Inflammatory macrophage (primary cell): Measurements from ENCODE around the gene UBAP1L.

ENCODE experiments used
- DNase-seq, 2 donors: peaks; one replicate each; pipeline ENCODE4 v3.0.0-alpha.2; 2020 to 2022

The UBAP1L gene

GRCh38 chr15:65062726-65063125 lies 52.3 kb downstream of the UBAP1L start:
- no peak for DNase-seq

- no peak for DNase-seq
Measured at GRCh38 chr15:65062061-65062460, 52.9 kb downstream of the UBAP1L start.

GRCh38 chr15:65060641-65061397 lies 54.2 kb downstream of the UBAP1L start:
- no peak for DNase-seq

- DNase-seq = peak; percentile 17 to 44
Measured at GRCh38 chr15:65059931-65060596, 54.9 kb downstream of the UBAP1L start.

- no peak for DNase-seq
Measured at GRCh38 chr15:65059369-65059750, 55.6 kb downstream of the UBAP1L start.

GRCh38 chr15:65058394-65059368 lies 56.3 kb downstream of the UBAP1L start:
- DNase-seq = no peak

- DNase-seq = no peak
Measured at GRCh38 chr15:65057549-65057940, 57.5 kb downstream of the UBAP1L start.

GRCh38 chr15:65056868-65057548 lies 58.0 kb downstream of the UBAP1L start:
- no peak for DNase-seq

GRCh38 chr15:65056106-65056505 lies 58.9 kb downstream of the UBAP1L start:
- no peak for DNase-seq

GRCh38 chr15:65055201-65055870 lies 59.7 kb downstream of the UBAP1L start:
- no peak for DNase-seq

GRCh38 chr15:65054333-65055200 lies 60.4 kb downstream of the UBAP1L start:
- peak; percentile 71 to 78 for DNase-seq

GRCh38 chr15:65052956-65053355 lies 62.0 kb downstream of the UBAP1L start:
- DNase-seq = no peak

- no peak for DNase-seq
Measured at GRCh38 chr15:65051266-65051665, 63.7 kb downstream of the UBAP1L start.

GRCh38 chr15:65050270-65050669 lies 64.7 kb downstream of the UBAP1L start:
- no peak for DNase-seq

GRCh38 chr15:65049418-65049840 lies 65.6 kb downstream of the UBAP1L start:
- DNase-seq = peak; percentile 92

GRCh38 chr15:65048241-65048640 lies 66.8 kb downstream of the UBAP1L start:
- no peak for DNase-seq

- peak; percentile 30 to 64 for DNase-seq
Measured at GRCh38 chr15:65044724-65045481, 70.1 kb downstream of the UBAP1L start, which contains the start of gene SLC51B. Gene SLC51B (plus strand): TSS chr15:65045387. CDS start chr15:65050005, 4,618 bp downstream.

GRCh38 chr15:65044218-65044617 lies 70.8 kb downstream of the UBAP1L start:
- peak; percentile 75 to 85 for DNase-seq

- no peak for DNase-seq
Measured at GRCh38 chr15:65042776-65043327, 72.1 kb downstream of the UBAP1L start.
